ENCODE measurements around the gene MTCL3.

The MTCL3 gene

GRCh38 chr6:127518710-127519468 is at the start of gene MTCL3:
MTCL3 (minus strand) TSS chr6:127519335.
- ChIA-PET POLR2A (interaction anchor here (1.1 kb wide), 1 partner anchor 35 kb away, joined by 3 read pairs; no protein-coding TSS in a partner anchor), CTCF (interaction anchor here (1.3 to 1.7 kb wide), 2 partner anchors 20 to 252 kb away, joined by 3 to 8 read pairs; partner anchors contain the start of gene RNF146)

GRCh38 chr6:127567476-127567875 is 48.3 kb upstream of the MTCL3 start:
- ChIA-PET CTCF (no interaction called here), POLR2A (no interaction called here)

GRCh38 chr6:127566651-127567050 is 47.5 kb upstream of the MTCL3 start:
- ChIA-PET CTCF (no interaction called here), POLR2A (no interaction called here)

GRCh38 chr6:127566119-127566518 is 47.0 kb upstream of the MTCL3 start:
- ChIA-PET POLR2A (no interaction called here), CTCF (interaction anchor here (0.6 kb wide), 1 partner anchor 165 kb away, joined by 4 read pairs; no protein-coding TSS in a partner anchor)

- POLR2A ChIA-PET, result no interaction called here
- CTCF ChIA-PET, result no interaction called here
Measured at GRCh38 chr6:127564761-127565160, 45.6 kb upstream of the MTCL3 start.

DNA sequence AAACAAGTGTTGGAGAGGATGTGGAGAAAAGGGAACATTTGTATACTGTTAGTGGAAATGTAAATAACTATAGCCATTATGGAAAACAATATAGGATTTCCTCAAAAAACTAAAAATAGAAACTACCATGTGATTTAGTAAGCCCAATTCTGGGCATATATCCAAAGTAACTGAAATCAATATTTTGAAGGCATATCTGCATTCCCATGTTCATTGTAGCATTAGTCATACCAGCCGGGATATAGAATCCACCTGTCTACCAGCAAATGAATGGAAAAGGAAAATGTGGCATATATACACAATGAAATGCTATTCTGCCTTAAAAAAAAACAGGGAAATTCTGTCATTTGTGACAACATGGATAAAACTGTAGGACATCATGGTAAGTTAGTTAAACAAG is 42.5 kb upstream of the MTCL3 start:
- POLR2A ChIA-PET, result no interaction called here

GRCh38 chr6:127554435-127555006 is 35.4 kb upstream of the MTCL3 start:
- POLR2A ChIA-PET, result no interaction called here
- CTCF ChIA-PET, result interaction anchor here (1.2 kb wide), 1 partner anchor 16 kb away, joined by 5 read pairs; no protein-coding TSS in a partner anchor

More for the DNA sequence above, 42.5 kb upstream of the MTCL3 start:
- CTCF ChIA-PET, result no interaction called here

DNA sequence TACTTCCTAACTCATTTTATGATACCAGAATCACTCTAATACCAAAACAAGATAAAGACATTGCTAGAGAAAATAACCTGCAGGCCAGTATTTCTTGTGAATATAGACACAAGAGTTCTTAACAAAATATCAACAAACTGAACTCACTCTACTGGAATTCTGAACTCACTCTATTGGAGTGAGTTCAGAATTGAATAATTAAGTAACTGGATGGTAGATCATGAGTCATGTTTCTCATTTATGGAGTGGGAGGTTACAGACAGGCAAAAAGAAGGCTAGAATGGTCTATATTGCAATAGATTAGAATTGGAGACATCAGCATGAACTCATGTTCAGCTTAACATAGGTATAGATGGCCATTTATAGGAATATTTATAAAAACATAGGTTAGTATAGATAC is 31.3 kb upstream of the MTCL3 start:
- ChIA-PET CTCF (no interaction called here), POLR2A (no interaction called here)

DNA sequence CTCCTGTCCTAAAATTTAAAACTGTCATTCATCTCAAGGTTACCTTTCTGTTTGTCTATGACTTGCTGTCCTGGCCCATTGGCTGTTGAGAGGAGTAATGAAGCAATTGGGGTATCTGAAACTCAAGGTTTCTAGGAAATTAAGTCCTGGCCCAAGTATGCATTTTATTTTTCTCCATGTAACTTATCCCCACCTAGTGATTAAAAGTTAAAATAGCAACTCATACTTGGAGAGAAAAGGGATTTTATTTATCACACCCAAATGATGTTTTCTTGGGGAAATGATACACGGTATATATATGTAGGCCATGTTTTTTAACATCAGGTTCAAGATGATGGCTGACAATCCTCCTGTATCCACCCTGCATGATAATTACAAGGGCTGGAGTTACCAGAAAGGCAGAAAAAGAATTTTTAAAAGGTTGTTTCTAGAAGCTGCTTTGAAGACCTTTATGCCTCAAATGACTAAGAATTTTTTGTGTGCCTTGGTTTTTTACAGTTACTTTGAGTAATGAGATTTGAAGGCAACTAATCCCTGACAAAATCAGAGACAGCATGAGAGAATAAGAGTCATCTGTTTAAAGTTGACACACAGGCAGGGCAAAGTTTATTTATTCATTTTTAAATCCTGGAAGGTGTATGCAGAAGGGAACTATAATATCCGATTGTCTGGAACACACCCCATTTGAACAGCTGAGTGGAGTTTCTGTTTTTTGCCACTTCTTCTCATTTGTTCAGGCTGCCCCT is 28.9 kb upstream of the MTCL3 start:
- ChIA-PET POLR2A (no interaction called here), CTCF (interaction anchor here (0.7 to 1.4 kb wide), 2 partner anchors 32 to 84 kb away, joined by 3 to 4 read pairs; no protein-coding TSS in a partner anchor)

DNA sequence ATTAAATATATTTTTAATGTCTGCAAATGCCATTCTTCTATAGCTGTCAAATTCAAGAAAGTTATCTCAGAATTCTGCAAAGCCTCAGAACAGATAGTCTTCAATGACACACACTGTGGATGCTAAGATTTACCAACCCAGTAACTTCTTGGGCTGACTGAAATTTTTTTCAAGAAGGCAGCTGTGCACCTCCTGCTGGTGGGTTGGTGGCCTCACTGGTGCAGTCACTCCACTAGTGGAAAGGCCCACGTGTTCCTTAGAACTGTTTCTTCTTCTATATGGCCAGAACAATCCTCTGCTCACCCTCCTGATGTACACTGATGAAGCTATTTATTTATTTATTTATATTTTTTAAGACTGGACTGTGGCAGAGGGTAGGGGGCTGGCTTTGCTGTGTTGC is 28.1 kb upstream of the MTCL3 start:
- CTCF ChIA-PET, result no interaction called here

GRCh38 chr6:127539272-127539671 is 20.1 kb upstream of the MTCL3 start:
- CTCF ChIA-PET, result interaction anchor here (0.5 to 3.3 kb wide), 16 partner anchors 9 to 350 kb away, joined by 3 to 14 read pairs (median 4); partner anchors contain the start of genes KIAA0408 and MTCL3
- POLR2A ChIA-PET, result no interaction called here

More for the DNA sequence above, 28.1 kb upstream of the MTCL3 start:
- POLR2A ChIA-PET, result no interaction called here

- ChIA-PET POLR2A (no interaction called here), CTCF (interaction anchor here (0.5 to 3.3 kb wide), 17 partner anchors 9 to 350 kb away, joined by 3 to 14 read pairs (median 4); partner anchors contain the start of genes KIAA0408 and MTCL3)
Measured at GRCh38 chr6:127538750-127539264, 19.7 kb upstream of the MTCL3 start.

DNA sequence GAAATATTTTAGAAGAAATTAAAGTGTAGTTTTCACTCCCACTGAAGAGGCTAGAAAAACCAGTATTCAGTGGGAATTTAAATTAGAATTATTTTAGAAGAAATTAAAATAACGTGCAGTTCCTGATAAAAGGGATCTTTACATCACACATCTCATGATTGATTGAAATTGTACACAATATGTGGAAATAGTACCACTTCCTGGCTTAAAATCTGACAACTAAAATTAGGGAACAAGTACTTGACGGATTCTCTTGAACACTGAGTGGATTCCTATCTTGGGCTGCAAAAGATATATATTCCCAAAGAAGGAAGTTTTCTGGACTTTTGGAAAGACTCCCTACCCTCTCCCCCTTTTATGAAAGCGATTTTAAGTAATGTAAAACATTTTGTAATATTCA is 14.6 kb upstream of the MTCL3 start:
- ChIA-PET POLR2A (no interaction called here), CTCF (no interaction called here)

DNA sequence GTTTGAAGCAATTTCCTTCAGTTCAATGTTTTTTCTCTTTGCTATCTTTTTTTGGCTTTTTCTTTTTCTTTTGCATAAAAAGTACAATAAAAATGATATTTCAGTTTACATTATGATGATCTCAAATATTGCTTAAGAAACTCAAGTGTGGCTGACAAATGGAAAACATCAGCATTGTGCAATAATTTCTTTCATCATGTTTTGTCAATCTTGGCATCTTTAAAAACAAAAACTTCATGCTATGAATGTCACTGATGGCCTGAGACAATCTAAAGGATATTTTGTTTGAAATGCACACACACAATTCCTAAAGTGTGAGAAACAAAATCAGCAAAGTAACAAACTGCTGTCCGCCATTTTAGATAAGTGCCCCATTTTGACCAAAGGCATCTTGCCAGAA is 13.9 kb upstream of the MTCL3 start:
- POLR2A ChIA-PET, result no interaction called here
- CTCF ChIA-PET, result no interaction called here

DNA sequence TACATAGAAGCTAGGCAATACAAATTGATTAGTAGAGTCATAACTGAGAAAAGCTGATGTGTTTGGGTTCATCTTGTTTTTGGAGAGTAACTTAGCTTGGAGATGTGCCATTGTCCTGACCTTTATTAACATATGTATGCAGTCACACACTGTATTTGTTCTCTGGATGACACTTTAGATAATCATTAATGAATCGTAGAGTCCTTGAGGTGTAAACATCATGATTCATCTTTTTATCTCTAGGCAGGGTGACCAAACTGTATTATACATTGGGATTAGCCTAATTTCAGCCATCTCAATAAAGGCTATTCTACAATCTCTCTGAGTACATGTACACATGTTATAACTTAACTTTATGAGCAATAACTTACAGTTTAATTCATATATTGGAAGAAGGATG is 3.6 kb upstream of the MTCL3 start:
- POLR2A ChIA-PET, result no interaction called here
- CTCF ChIA-PET, result no interaction called here

DNA sequence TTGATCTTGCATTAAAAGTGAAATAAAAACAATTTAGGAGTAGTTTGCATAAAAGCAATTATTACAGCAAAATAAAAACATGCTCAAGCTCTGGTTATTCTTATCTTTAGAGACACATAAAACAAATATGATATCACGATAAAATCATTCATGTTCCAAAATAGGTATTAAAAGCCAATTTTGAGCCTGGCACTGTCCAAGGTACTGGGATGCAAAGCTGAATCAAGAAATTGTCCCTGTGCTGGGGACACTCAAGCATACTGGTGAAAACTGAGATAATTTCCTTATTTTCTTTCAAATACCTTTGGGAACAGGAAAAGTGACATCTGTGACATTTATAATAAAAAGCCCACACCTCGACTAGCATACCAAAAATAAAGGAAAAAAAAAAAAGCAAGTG is 931 bp upstream of the MTCL3 start:
- ChIA-PET POLR2A (no interaction called here), CTCF (no interaction called here)

DNA sequence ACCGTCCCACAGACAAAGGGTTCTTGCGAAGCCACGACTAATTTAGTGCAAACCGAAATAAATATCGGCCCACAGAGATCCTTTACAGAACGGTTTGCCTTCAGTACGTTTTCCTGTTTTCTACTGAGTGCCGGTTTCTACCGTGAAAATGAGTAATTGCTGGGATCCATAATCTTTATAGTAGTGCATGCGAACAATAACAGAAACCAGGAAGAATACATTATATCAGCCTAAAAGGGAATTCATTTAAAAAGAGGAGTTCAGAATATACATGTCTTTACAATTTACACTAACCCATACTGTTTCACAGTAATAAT is 292 bp upstream of the MTCL3 start:
- ChIA-PET CTCF (no interaction called here), POLR2A (interaction anchor here (1.1 kb wide), 1 partner anchor 35 kb away, joined by 3 read pairs; no protein-coding TSS in a partner anchor)

DNA sequence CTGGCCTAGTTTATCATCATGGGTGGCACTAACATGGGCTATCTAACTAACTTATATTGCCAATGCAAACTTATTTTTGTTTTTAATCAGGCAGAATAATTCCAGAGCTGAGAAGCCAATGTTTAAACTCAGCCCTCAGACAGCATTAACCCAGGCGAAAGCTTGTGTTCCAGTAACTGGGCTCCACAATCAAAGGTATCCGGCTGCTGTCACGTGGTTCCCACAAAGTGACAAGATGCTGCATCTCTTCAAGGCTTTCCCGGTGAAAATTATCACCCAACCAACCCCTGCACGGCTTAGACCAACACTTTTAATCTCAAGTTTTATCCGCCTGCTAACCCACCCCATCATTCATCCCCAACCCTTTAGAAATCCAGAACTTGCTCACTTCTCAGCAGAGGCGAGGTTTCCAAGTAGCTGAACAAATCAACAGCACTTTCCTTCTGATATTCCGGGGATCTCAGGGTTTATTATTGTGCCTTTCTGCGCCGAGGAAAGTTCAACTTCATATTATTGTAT is 885 bp downstream of the MTCL3 start:
- ChIA-PET CTCF (interaction anchor here (1.3 to 1.7 kb wide), 2 partner anchors 21 to 251 kb away, joined by 3 to 8 read pairs; partner anchors contain the start of gene RNF146), POLR2A (interaction anchor here (1.1 kb wide), 1 partner anchor 34 kb away, joined by 3 read pairs; no protein-coding TSS in a partner anchor)

DNA sequence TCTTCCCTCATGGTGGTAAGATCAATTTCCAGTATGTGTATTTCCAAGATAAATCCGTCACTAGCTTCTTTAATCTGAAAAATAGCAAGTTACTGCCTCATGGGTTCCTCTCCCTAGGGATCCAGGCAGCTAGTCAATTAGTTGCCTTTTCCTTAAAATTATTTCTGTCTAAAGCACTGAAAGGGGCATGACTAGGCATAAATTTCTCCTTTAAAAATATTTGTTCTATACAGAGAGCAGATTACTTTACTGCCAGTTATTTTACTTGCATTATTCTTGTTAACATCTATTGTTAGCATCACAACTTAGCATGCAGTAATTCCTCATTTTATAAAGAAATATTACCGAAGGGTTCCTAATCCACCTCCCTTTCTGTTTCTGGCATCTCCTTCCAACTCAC is 1.4 kb downstream of the MTCL3 start:
- POLR2A ChIA-PET, result interaction anchor here (2.8 kb wide), 1 partner anchor 251 kb away, joined by 10 read pairs; the partner anchor contains the start of gene RNF146
- CTCF ChIA-PET, result interaction anchor here (1.5 to 1.7 kb wide), 2 partner anchors 17 to 21 kb away, joined by 3 to 8 read pairs; no protein-coding TSS in a partner anchor
